ENCODE data around the gene LRP3.

The LRP3 gene

DNA sequence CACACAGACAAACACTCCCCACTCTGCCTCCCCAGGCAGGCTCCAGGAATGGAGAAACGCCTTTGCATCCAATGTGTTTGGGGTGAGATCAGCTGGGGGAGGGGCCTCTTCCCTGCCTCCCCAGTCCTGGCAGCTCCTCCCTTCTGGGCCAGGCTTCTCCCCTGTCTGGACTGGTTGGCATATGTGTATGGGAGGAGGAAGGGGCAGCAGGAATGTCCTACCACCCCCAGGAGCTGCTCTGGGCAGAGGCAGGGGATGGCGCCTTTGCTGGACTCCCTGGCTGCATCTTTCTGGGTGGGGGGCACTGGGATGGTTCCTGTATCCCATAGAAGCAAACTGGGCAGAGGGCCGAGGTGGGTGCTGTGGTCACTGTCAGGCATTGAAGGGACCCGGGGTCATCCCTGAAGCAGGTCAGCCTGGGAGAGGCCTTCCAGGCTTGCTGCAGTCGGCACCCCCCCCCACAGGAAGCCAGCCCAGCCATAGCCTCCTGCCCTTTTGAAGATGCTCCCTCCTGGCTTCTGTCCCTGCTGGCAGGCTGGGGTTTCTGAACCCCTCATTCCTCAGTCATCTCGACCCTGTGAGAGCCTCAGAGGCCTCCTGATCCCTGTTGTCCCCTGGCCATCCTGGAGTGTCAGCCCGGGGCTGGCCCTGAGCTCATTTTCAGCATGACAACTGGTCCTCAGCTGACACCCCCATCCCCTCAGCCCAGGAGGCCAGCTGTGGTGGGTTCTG lies 52.7 kb downstream of the LRP3 start:
- in situ Hi-C loops (cut with HindIII; ENCODE audit: low pct_ligation_motif_present, low pct_unique_long_range_greater_than_20kb, low sequenced_read_pairs) = no loop called here
- no peak for DNase-seq

GRCh38 chr19:33247441-33247819 lies 53.3 kb downstream of the LRP3 start:
- no peak for DNase-seq
- in situ Hi-C loops (cut with HindIII; ENCODE audit: low pct_ligation_motif_present, low pct_unique_long_range_greater_than_20kb, low sequenced_read_pairs) = no loop called here

GRCh38 chr19:33248104-33248503 lies 54.0 kb downstream of the LRP3 start:
- DNase-seq = no peak
- in situ Hi-C loops (cut with HindIII; ENCODE audit: low pct_ligation_motif_present, low pct_unique_long_range_greater_than_20kb, low sequenced_read_pairs) = no loop called here

DNA sequence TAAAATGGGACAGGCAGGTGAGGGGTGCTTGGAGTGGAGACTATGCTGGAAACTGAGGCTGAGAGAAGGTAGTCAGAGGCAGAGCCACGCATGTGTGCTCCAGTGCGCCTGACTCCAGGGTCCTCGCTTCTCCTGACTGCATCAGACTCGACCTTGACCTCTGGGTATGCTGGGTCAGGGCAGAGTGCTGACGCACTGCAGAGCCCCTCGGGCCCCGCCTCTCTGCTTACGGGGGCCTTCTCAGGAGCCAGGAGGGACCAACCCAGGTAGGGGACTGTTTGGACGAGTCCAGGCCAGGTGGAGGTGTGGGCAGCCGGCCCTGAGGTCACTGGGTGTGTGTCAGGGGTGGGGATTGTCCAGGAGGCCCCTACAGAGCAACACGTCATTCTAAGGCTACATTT lies 54.4 kb downstream of the LRP3 start:
- in situ Hi-C loops (cut with HindIII; ENCODE audit: low pct_ligation_motif_present, low pct_unique_long_range_greater_than_20kb, low sequenced_read_pairs) = no loop called here
- DNase-seq = no peak

- no peak for DNase-seq
- in situ Hi-C loops (cut with HindIII; ENCODE audit: low pct_ligation_motif_present, low pct_unique_long_range_greater_than_20kb, low sequenced_read_pairs) = no loop called here
These were observed 55.0 kb downstream of the LRP3 start for GRCh38 chr19:33248954-33249613.

GRCh38 chr19:33249740-33250366 lies 55.7 kb downstream of the LRP3 start:
- DNase-seq = no peak
- in situ Hi-C loops (cut with HindIII; ENCODE audit: low pct_ligation_motif_present, low pct_unique_long_range_greater_than_20kb, low sequenced_read_pairs) = no loop called here

GRCh38 chr19:33250500-33250899 lies 56.4 kb downstream of the LRP3 start:
- in situ Hi-C loops (cut with HindIII; ENCODE audit: low pct_ligation_motif_present, low pct_unique_long_range_greater_than_20kb, low sequenced_read_pairs) = no loop called here

GRCh38 chr19:33251076-33251475 lies 56.9 kb downstream of the LRP3 start:
- DNase-seq = no peak
- in situ Hi-C loops (cut with HindIII; ENCODE audit: low pct_ligation_motif_present, low pct_unique_long_range_greater_than_20kb, low sequenced_read_pairs) = no loop called here

More at GRCh38 chr19:33250500-33250899, 56.4 kb downstream of the LRP3 start:
- DNase-seq = no peak

- in situ Hi-C loops (cut with HindIII; ENCODE audit: low pct_ligation_motif_present, low pct_unique_long_range_greater_than_20kb, low sequenced_read_pairs) = no loop called here
These were observed 57.5 kb downstream of the LRP3 start for GRCh38 chr19:33251526-33252090.

DNA sequence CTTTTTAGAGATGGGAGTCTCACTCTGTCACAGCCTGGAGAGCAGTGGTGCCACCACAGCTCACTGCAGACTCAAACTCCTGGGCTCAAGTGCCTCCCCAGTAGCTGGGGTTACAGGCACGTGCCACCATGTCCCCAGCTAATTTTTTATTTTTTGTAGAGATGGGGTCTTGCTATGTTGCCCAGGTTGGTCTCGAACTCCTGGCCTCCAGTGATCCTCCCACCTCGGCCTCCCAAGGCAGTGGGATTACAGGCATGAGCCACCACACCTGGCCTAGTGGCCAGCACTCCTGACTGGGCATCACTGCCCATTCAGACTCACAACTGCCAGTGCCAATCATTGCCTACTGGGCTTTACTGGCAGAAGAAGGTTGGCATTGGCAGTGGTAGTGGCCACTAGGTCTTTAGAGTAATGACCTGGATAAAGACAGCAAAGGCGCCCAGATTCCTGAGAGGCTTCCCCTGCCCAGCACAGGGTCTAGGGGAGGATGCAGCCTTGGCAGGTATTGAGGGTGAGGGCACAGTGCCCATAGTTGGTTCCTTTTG lies 58.4 kb downstream of the LRP3 start:
- in situ Hi-C loops (cut with HindIII; ENCODE audit: low pct_ligation_motif_present, low pct_unique_long_range_greater_than_20kb, low sequenced_read_pairs) = no loop called here
- DNase-seq = no peak

More at GRCh38 chr19:33251526-33252090, 57.5 kb downstream of the LRP3 start:
- no peak for DNase-seq

DNA sequence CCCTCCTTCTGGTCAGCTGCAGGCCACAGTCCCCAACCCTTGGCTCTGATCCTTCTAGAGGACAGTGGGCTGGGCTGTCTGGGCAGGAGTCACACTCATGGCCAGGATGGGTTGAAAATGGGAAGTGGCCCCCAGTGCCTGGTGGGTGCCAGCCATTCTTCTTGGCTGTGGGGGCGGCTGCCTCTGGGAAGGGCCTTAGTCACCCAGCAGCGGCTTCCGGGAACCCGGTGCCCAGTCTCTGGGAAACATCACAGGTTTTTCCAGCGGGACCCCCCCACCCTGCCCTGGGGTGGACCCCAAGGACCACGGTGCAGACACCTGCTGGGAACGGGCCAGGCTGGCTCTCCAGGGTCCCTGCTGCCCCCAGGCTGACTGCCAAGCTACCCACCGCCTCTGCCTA lies 58.8 kb downstream of the LRP3 start:
- in situ Hi-C loops (cut with HindIII; ENCODE audit: low pct_ligation_motif_present, low pct_unique_long_range_greater_than_20kb, low sequenced_read_pairs) = no loop called here
- DNase-seq = no peak

- in situ Hi-C loops (cut with HindIII; ENCODE audit: low pct_ligation_motif_present, low pct_unique_long_range_greater_than_20kb, low sequenced_read_pairs) = no loop called here
- DNase-seq = no peak
These were observed 60.2 kb downstream of the LRP3 start for GRCh38 chr19:33254245-33254824.

GRCh38 chr19:33255781-33256180 lies 61.7 kb downstream of the LRP3 start:
- in situ Hi-C loops (cut with HindIII; ENCODE audit: low pct_ligation_motif_present, low pct_unique_long_range_greater_than_20kb, low sequenced_read_pairs) = no loop called here
- DNase-seq = no peak

GRCh38 chr19:33256261-33256660 lies 62.1 kb downstream of the LRP3 start:
- in situ Hi-C loops (cut with HindIII; ENCODE audit: low pct_ligation_motif_present, low pct_unique_long_range_greater_than_20kb, low sequenced_read_pairs) = no loop called here
- DNase-seq = no peak

GRCh38 chr19:33257828-33258227 lies 63.7 kb downstream of the LRP3 start:
- no peak for DNase-seq
- in situ Hi-C loops (cut with HindIII; ENCODE audit: low pct_ligation_motif_present, low pct_unique_long_range_greater_than_20kb, low sequenced_read_pairs) = no loop called here
